Vagina (tissue), 2 donors: ENCODE measurements around the gene EXOC6B. TPM values are rescaled to one million over a fixed set of nuclear protein-coding genes. Genes with fewer than 3 reads are reported as not detected.

Experiments used
- DNase-seq, 2 donors: peaks; one replicate each; pipeline ENCODE4 v3.0.0-alpha.2; 2017; ENCODE audit errors: extremely low spot score in 2 of 2
- H3K27ac ChIP-seq: fragments of 200-600 bp; sonication (generic); one replicate; pipeline ENCODE4 v1.5.1; 2019
- H3K27me3 ChIP-seq: fragments of 200-600 bp; sonication (generic); one replicate; pipeline ENCODE4 v1.5.1; 2019
- H3K36me3 ChIP-seq, 2 donors: fragments of 200-600 bp; sonication (generic); one replicate each; pipeline ENCODE4 v1.5.1; 2017 to 2019
- H3K4me1 ChIP-seq: fragments of 200-600 bp; sonication (generic); one replicate; pipeline ENCODE4 v1.5.1; 2019
- H3K4me3 ChIP-seq, 2 donors: fragments of 200-600 bp; sonication (generic); 1 replicate in 1 of 2; 2 replicates in 1 of 2; pipeline ENCODE4 v1.5.1; 2016 to 2019
- H3K9me3 ChIP-seq: fragments of 200-600 bp; sonication (generic); one replicate; pipeline ENCODE4 v1.5.1; 2019
- CTCF ChIP-seq, 3 experiments: fragments of 450-650 bp in 2 of 3; fragments of 200-600 bp in 1 of 3; sonication (generic) in 1 of 3; IDR thresholded peaks; one replicate each; pipeline ENCODE4 v1.5.1; 2017 to 2019; ENCODE audit warnings: antibody characterized with exemption in 3 of 3, mild to moderate bottlenecking in 2 of 3, moderate library complexity in 2 of 3
- POLR2A ChIP-seq, 2 donors: fragments of 450-650 bp; IDR thresholded peaks; one replicate each; pipeline ENCODE4 v1.6.1; 2017; ENCODE audit warnings: antibody characterized with exemption in 2 of 2, mild to moderate bottlenecking in 2 of 2, moderate library complexity in 2 of 2
- POLR2AphosphoS5 ChIP-seq, 2 donors: sonication (generic); formaldehyde crosslinking; IDR thresholded peaks; one replicate each; pipeline ENCODE4 v1.9.0; 2017; ENCODE audit warnings: antibody characterized with exemption in 2 of 2, mild to moderate bottlenecking in 2 of 2, low read depth in 1 of 2; ENCODE audit not compliant: insufficient read depth in 1 of 2
- intact Hi-C: fragments of 100-400 bp; cut with DNase I; formaldehyde crosslinking; loops from one replicate; pipeline ENCODE4 v1.15.1; 2023
- total RNA-seq: library from RNA; depleted of rRNA; stranded (reverse); fragments of >200 nt; gene quantifications from one replicate; pipeline ENCODE4 v1.2.3, GENCODE V29; 2016

EXOC6B gene
- total RNA-seq, 1 donor from 2014 or later, result 41.5 TPM

- no peaks in the 10 kb centered on the region for H3K36me3 ChIP-seq
- DNase-seq, result no peak
- no peaks in the 10 kb centered on the region for H3K27me3 ChIP-seq
- no peaks in the 10 kb centered on the region for H3K4me1 ChIP-seq
- TF ChIP-seq CTCF (IDR thresholded peaks at IDR 0.05) (no peak), POLR2AphosphoS5 (IDR thresholded peaks at IDR 0.05; ENCODE audit: insufficient read depth in 1 of 2, low read depth in 1 of 2) (no peak), POLR2A (IDR thresholded peaks at IDR 0.05) (no peak)
- no peak overlapping the region for H3K4me3 ChIP-seq
- H3K27ac ChIP-seq, result no peak overlapping the region
- intact Hi-C loops, result no loop called here
- no peaks in the 10 kb centered on the region for H3K9me3 ChIP-seq
Observed at GRCh38 chr2:72572501-72572900, 253.3 kb downstream of the EXOC6B start.

- no peaks in the 10 kb centered on the region for H3K36me3 ChIP-seq
- no peaks in the 10 kb centered on the region for H3K27me3 ChIP-seq
- no peak overlapping the region for H3K27ac ChIP-seq
- H3K9me3 ChIP-seq, result no peaks in the 10 kb centered on the region
- intact Hi-C loops, result no loop called here
- no peaks in the 10 kb centered on the region for H3K4me1 ChIP-seq
- TF ChIP-seq POLR2A (IDR thresholded peaks at IDR 0.05), result no peak
- no peak for TF ChIP-seq POLR2AphosphoS5 (IDR thresholded peaks at IDR 0.05; ENCODE audit: insufficient read depth in 1 of 2, low read depth in 1 of 2)
- TF ChIP-seq CTCF (IDR thresholded peaks at IDR 0.05), result no peak
- H3K4me3 ChIP-seq, result no peak overlapping the region
- DNase-seq, result no peak
Observed at GRCh38 chr2:72570413-72570812, 255.4 kb downstream of the EXOC6B start.

GRCh38 chr2:72562451-72563153, 263.2 kb downstream of the EXOC6B start:
- Histone ChIP-seq H3K4me3 (no peak overlapping the region), H3K27me3 (no peaks in the 10 kb centered on the region), H3K9me3 (no peaks in the 10 kb centered on the region), H3K27ac (no peak overlapping the region), H3K36me3 (no peaks in the 10 kb centered on the region), H3K4me1 (no peaks in the 10 kb centered on the region)
- DNase-seq, result no peak
- intact Hi-C loops, result no loop called here
- TF ChIP-seq POLR2AphosphoS5 (IDR thresholded peaks at IDR 0.05; ENCODE audit: insufficient read depth in 1 of 2, low read depth in 1 of 2) (no peak), CTCF (IDR thresholded peaks at IDR 0.05) (no peak), POLR2A (IDR thresholded peaks at IDR 0.05) (no peak)

- H3K9me3 ChIP-seq, result no peaks in the 10 kb centered on the region
Observed at GRCh38 chr2:72561621-72562318, 264.1 kb downstream of the EXOC6B start.

More at GRCh38 chr2:72561621-72562318, 264.1 kb downstream of the EXOC6B start:
- Histone ChIP-seq H3K27ac (no peak overlapping the region), H3K4me3 (no peak overlapping the region), H3K27me3 (no peaks in the 10 kb centered on the region), H3K36me3 (no peaks in the 10 kb centered on the region), H3K4me1 (no peaks in the 10 kb centered on the region)
- TF ChIP-seq POLR2AphosphoS5 (IDR thresholded peaks at IDR 0.05; ENCODE audit: insufficient read depth in 1 of 2, low read depth in 1 of 2) (no peak), POLR2A (IDR thresholded peaks at IDR 0.05) (no peak), CTCF (IDR thresholded peaks at IDR 0.05) (no peak)
- no peak for DNase-seq
- intact Hi-C loops, result no loop called here
